Loucy (cell line): ENCODE data around the gene ENTPD8.

ENCODE experiments used
- EZH2phosphoT487 ChIP-seq: fragments of 200-600 bp; IDR thresholded peaks from 2 replicates; pipeline ENCODE4 v1.6.1; 2018; ENCODE audit warnings: antibody characterized with exemption, mild to moderate bottlenecking, moderate library complexity, borderline replicate concordance
- TF ChIP-seq, protein P1 (sequence below): fragments of 200-600 bp; sonication (generic); conservative IDR thresholded peaks from 2 replicates; pipeline ENCODE4 v1.5.1; 2014; ENCODE audit warnings: mild to moderate bottlenecking, antibody characterized with exemption, low read length

DNA sequence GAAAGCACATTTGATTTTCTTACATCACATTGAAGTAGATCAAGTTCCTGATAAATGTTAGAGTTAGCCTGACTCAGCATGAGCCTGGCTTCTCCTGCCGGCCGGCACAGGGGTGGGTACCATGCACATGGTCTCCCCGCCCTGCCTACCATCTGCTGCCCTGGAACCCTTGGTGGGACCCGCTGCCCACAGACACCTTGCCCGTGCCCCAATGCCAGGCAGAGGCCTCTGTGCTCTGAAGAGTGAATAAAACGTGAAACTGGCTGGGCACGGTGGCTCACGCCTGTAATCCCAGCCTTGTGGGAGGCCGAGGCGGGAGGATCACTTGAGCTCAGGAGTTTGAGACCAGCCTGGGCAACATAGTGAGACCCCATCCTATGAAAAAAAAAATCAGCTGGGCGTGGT lies 35.5 kb downstream of the ENTPD8 start:
- TF ChIP-seq, protein P1, sequence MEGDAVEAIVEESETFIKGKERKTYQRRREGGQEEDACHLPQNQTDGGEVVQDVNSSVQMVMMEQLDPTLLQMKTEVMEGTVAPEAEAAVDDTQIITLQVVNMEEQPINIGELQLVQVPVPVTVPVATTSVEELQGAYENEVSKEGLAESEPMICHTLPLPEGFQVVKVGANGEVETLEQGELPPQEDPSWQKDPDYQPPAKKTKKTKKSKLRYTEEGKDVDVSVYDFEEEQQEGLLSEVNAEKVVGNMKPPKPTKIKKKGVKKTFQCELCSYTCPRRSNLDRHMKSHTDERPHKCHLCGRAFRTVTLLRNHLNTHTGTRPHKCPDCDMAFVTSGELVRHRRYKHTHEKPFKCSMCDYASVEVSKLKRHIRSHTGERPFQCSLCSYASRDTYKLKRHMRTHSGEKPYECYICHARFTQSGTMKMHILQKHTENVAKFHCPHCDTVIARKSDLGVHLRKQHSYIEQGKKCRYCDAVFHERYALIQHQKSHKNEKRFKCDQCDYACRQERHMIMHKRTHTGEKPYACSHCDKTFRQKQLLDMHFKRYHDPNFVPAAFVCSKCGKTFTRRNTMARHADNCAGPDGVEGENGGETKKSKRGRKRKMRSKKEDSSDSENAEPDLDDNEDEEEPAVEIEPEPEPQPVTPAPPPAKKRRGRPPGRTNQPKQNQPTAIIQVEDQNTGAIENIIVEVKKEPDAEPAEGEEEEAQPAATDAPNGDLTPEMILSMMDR: no peak
- no peak for TF ChIP-seq EZH2phosphoT487
